Effector memory CD8-positive, alpha-beta T cell (primary cell): ENCODE measurements around the gene CLSTN1.

Source experiments
- ATAC-seq: fragments of 150-1000 bp; cut with Tn5 transposase; replicated peaks from 2 replicates; pipeline ENCODE4 v1.10.0; 2021; ENCODE audit warnings: mild to moderate bottlenecking, moderate library complexity
- DNase-seq, 3 experiments: peaks; one replicate each; pipeline ENCODE4 v3.0.0; 2021
- H3K27ac Mint-ChIP-seq, 2 donors: one replicate each; pipeline ENCODE4 v1.8.0; 2022; ENCODE audit warnings: mild to moderate bottlenecking in 2 of 2, mixed read lengths in 2 of 2, moderate library complexity in 2 of 2
- H3K27me3 Mint-ChIP-seq, 2 donors: one replicate each; pipeline ENCODE4 v1.8.0; 2022; ENCODE audit warnings: mixed read lengths in 2 of 2
- H3K36me3 Mint-ChIP-seq: one replicate; pipeline ENCODE4 v1.8.0; 2022; ENCODE audit warnings: mild to moderate bottlenecking, moderate library complexity, mixed read lengths; ENCODE audit not compliant: insufficient read depth
- H3K4me1 Mint-ChIP-seq, 2 donors: one replicate each; pipeline ENCODE4 v1.8.0; 2022; ENCODE audit warnings: low read depth in 2 of 2, mixed read lengths in 2 of 2
- H3K4me3 Mint-ChIP-seq, 2 donors: one replicate each; pipeline ENCODE4 v1.8.0; 2022; ENCODE audit warnings: mild to moderate bottlenecking in 2 of 2, mixed read lengths in 2 of 2, moderate library complexity in 2 of 2
- H3K9me3 Mint-ChIP-seq, 2 donors: one replicate each; pipeline ENCODE4 v1.8.0; 2022; ENCODE audit warnings: mixed read lengths in 2 of 2

Gene CLSTN1

GRCh38 chr1:9860887-9861286 is 37.1 kb upstream of the CLSTN1 start:
- Mint-ChIP-seq H3K9me3 (no peaks in the 10 kb centered on the region), H3K4me1 (peaks cover 0 to 4% of the 10 kb centered on the region in 2 donors), H3K4me3 (no peak overlapping the region), H3K27me3 (no peaks in the 10 kb centered on the region), H3K36me3 (peaks cover 5% of the 10 kb centered on the region), H3K27ac (no peak overlapping the region)
- DNase-seq, result no peak
- no peak for ATAC-seq

GRCh38 chr1:9859281-9860014 is 35.7 kb upstream of the CLSTN1 start:
- ATAC-seq (no peak), DNase-seq (no peak)
- peak overlapping the region in 1 of 2 donors; percentile 67 for H3K27ac Mint-ChIP-seq
- H3K27me3 Mint-ChIP-seq, result no peaks in the 10 kb centered on the region
- H3K4me1 Mint-ChIP-seq, result peaks cover 0 to 4% of the 10 kb centered on the region in 2 donors
- H3K36me3 Mint-ChIP-seq, result peaks cover 9% of the 10 kb centered on the region
- H3K4me3 Mint-ChIP-seq, result no peak overlapping the region
- no peaks in the 10 kb centered on the region for H3K9me3 Mint-ChIP-seq

- Mint-ChIP-seq H3K27me3 (no peaks in the 10 kb centered on the region), H3K36me3 (peaks cover 9% of the 10 kb centered on the region), H3K4me3 (no peak overlapping the region), H3K4me1 (peaks cover 0 to 3% of the 10 kb centered on the region in 2 donors), H3K9me3 (peaks cover 0 to 4% of the 10 kb centered on the region in 2 donors), H3K27ac (peak overlapping the region in 1 of 2 donors; percentile 67)
- DNase-seq, result no peak
- no peak for ATAC-seq
Measured at GRCh38 chr1:9858293-9859035, 34.7 kb upstream of the CLSTN1 start.

GRCh38 chr1:9855186-9855585 is 31.4 kb upstream of the CLSTN1 start:
- H3K27me3 Mint-ChIP-seq, result no peaks in the 10 kb centered on the region
- ATAC-seq, result no peak
- peaks cover 9% of the 10 kb centered on the region for H3K36me3 Mint-ChIP-seq

GRCh38 chr1:9853249-9853595 is 29.5 kb upstream of the CLSTN1 start:
- peaks cover 0 to 4% of the 10 kb centered on the region in 2 donors for H3K9me3 Mint-ChIP-seq
- no peaks in the 10 kb centered on the region for H3K27me3 Mint-ChIP-seq
- ATAC-seq (no peak), DNase-seq (no peak)
- H3K4me3 Mint-ChIP-seq, result no peak overlapping the region
- no peaks in the 10 kb centered on the region for H3K4me1 Mint-ChIP-seq
- peaks cover 6% of the 10 kb centered on the region for H3K36me3 Mint-ChIP-seq
- no peak overlapping the region for H3K27ac Mint-ChIP-seq

More at GRCh38 chr1:9855186-9855585, 31.4 kb upstream of the CLSTN1 start:
- Mint-ChIP-seq H3K27ac (no peak overlapping the region), H3K4me3 (no peak overlapping the region), H3K9me3 (peaks cover 0 to 4% of the 10 kb centered on the region in 2 donors), H3K4me1 (peaks cover 0 to 2% of the 10 kb centered on the region in 2 donors)
- no peak for DNase-seq

GRCh38 chr1:9852410-9853248 is 28.9 kb upstream of the CLSTN1 start:
- H3K36me3 Mint-ChIP-seq, result peaks cover 4% of the 10 kb centered on the region
- ATAC-seq (no peak), DNase-seq (no peak)
- no peaks in the 10 kb centered on the region for H3K27me3 Mint-ChIP-seq
- no peaks in the 10 kb centered on the region for H3K4me1 Mint-ChIP-seq
- peaks cover 0 to 4% of the 10 kb centered on the region in 2 donors for H3K9me3 Mint-ChIP-seq
- H3K27ac Mint-ChIP-seq, result no peak overlapping the region
- no peak overlapping the region for H3K4me3 Mint-ChIP-seq

- no peak overlapping the region for H3K27ac Mint-ChIP-seq
- DNase-seq, result no peak
- peaks cover 4% of the 10 kb centered on the region for H3K36me3 Mint-ChIP-seq
- H3K4me1 Mint-ChIP-seq, result no peaks in the 10 kb centered on the region
- H3K27me3 Mint-ChIP-seq, result no peaks in the 10 kb centered on the region
- H3K4me3 Mint-ChIP-seq, result no peak overlapping the region
- peaks cover 0 to 4% of the 10 kb centered on the region in 2 donors for H3K9me3 Mint-ChIP-seq
- no peak for ATAC-seq
Measured at GRCh38 chr1:9852004-9852403, 28.2 kb upstream of the CLSTN1 start.

- Mint-ChIP-seq H3K4me1 (peaks cover 0 to 3% of the 10 kb centered on the region in 2 donors), H3K9me3 (peaks cover 0 to 4% of the 10 kb centered on the region in 2 donors), H3K27me3 (no peaks in the 10 kb centered on the region), H3K4me3 (no peak overlapping the region), H3K36me3 (peaks cover 4% of the 10 kb centered on the region), H3K27ac (no peak overlapping the region)
- no peak for ATAC-seq
- no peak for DNase-seq
Measured at GRCh38 chr1:9850442-9851162, 26.8 kb upstream of the CLSTN1 start.

- Mint-ChIP-seq H3K27ac (no peak overlapping the region), H3K4me1 (peaks cover 0 to 3% of the 10 kb centered on the region in 2 donors), H3K36me3 (no peaks in the 10 kb centered on the region), H3K27me3 (no peaks in the 10 kb centered on the region), H3K9me3 (peaks cover 0 to 4% of the 10 kb centered on the region in 2 donors), H3K4me3 (no peak overlapping the region)
- ATAC-seq (no peak), DNase-seq (no peak)
Measured at GRCh38 chr1:9849691-9850441, 26.1 kb upstream of the CLSTN1 start.

GRCh38 chr1:9848022-9848421 is 24.3 kb upstream of the CLSTN1 start:
- peaks cover 0 to 3% of the 10 kb centered on the region in 2 donors for H3K4me1 Mint-ChIP-seq
- no peak for DNase-seq
- no peaks in the 10 kb centered on the region for H3K36me3 Mint-ChIP-seq
- H3K27ac Mint-ChIP-seq, result no peak overlapping the region
- H3K9me3 Mint-ChIP-seq, result no peaks in the 10 kb centered on the region
- no peak for ATAC-seq
- H3K4me3 Mint-ChIP-seq, result no peak overlapping the region
- H3K27me3 Mint-ChIP-seq, result no peaks in the 10 kb centered on the region

GRCh38 chr1:9847269-9847668 is 23.5 kb upstream of the CLSTN1 start:
- Mint-ChIP-seq H3K4me3 (no peak overlapping the region), H3K9me3 (no peaks in the 10 kb centered on the region), H3K36me3 (no peaks in the 10 kb centered on the region), H3K27ac (no peak overlapping the region), H3K4me1 (peaks cover 0 to 3% of the 10 kb centered on the region in 2 donors), H3K27me3 (no peaks in the 10 kb centered on the region)
- ATAC-seq (no peak), DNase-seq (no peak)

GRCh38 chr1:9846611-9847171 is 22.9 kb upstream of the CLSTN1 start:
- no peak for DNase-seq
- no peaks in the 10 kb centered on the region for H3K9me3 Mint-ChIP-seq
- no peak overlapping the region for H3K4me3 Mint-ChIP-seq
- H3K4me1 Mint-ChIP-seq, result peaks cover 0 to 3% of the 10 kb centered on the region in 2 donors
- no peak for ATAC-seq
- no peaks in the 10 kb centered on the region for H3K36me3 Mint-ChIP-seq
- no peaks in the 10 kb centered on the region for H3K27me3 Mint-ChIP-seq
- H3K27ac Mint-ChIP-seq, result no peak overlapping the region
